K562 (cell line): ENCODE results near the gene CRTAP. TPM values are rescaled to one million over a fixed set of nuclear protein-coding genes. Genes with fewer than 3 reads are reported as not detected.

Source experiments
- ATAC-seq: fragments of 200-7000 bp; cut with Tn5 transposase; 3 replicates; pipeline ENCODE4 v1.9.1; 2020; ENCODE audit warnings: moderate library complexity
- BruUV-seq: library from RNA; stranded (reverse); fragments of 400-500 nt; replicated peaks from 2 replicates; lab custom pipeline; 2021; lab: Mats Ljungman, UMichigan
- CTCF ChIA-PET: fragments of 300-600 bp; formaldehyde crosslinking; extraction: SDS; loops from one replicate; lab custom pipeline; 2021; ENCODE audit warnings: low intra/inter-chr PET ratio; lab: Yijun Ruan, JAX
- POLR2A ChIA-PET: fragments of 300-600, 350-650 bp; sonication (Branson Sonifier 250); formaldehyde crosslinking; extraction: SDS; loops from one replicate; lab custom pipeline; 2021; ENCODE audit warnings: antibody characterized with exemption, inconsistent platforms; lab: Yijun Ruan, JAX
- DNase-seq, 4 experiments: peaks; one replicate each; pipeline versions ENCODE4 v3.0.0 to v3.0.0-alpha.2; 2011 to 2018; ENCODE audit warnings: low spot score in 3 of 4, mixed read lengths in 3 of 4; ENCODE audit errors: extremely low read depth in 1 of 4
- FAIRE-seq: peaks from 2 replicates; lab custom pipeline; 2011; peaks lifted over from hg19 to GRCh38; lab: Jason Lieb, UNC
- H2AFZ ChIP-seq: 2 replicates; pipeline ENCODE4 v1.6.0; 2011; ENCODE audit warnings: low read depth, low read length, control low read depth, inconsistent platforms
- H3K27ac ChIP-seq: fragments of 200-600 bp; 3 replicates; pipeline ENCODE4 v1.8.0; 2011; ENCODE audit warnings: low read depth, mild to moderate bottlenecking, control low read depth, inconsistent platforms, low read length, moderate library complexity, mixed read lengths; ENCODE audit errors: extremely low read depth
- H3K27me3 ChIP-seq, 2 experiments: fragments of 300-600 bp in 1 of 2; 2 replicates in 1 of 2; 3 replicates in 1 of 2; pipeline versions ENCODE4 v1.6.0 to v1.8.0; 2011; ENCODE audit warnings: inconsistent platforms in 2 of 2, low read length in 2 of 2, mild to moderate bottlenecking in 1 of 2, mixed read lengths in 1 of 2, moderate library complexity in 1 of 2; ENCODE audit not compliant: control insufficient read depth in 2 of 2, insufficient read depth in 2 of 2
- H3K36me3 ChIP-seq: fragments of 300-600 bp; 3 replicates; pipeline ENCODE4 v1.8.0; 2011; ENCODE audit warnings: mild to moderate bottlenecking, low read length, inconsistent platforms; ENCODE audit not compliant: control insufficient read depth, insufficient read depth
- H3K4me1 ChIP-seq, 2 experiments: fragments of 200-600 bp in 1 of 2; replicated peaks in 1 of 2; 2 replicates in 1 of 2; 3 replicates in 1 of 2; pipeline versions ENCODE4 v1.5.1 to v1.8.0; 2011; ENCODE audit warnings: inconsistent platforms in 2 of 2, low read length in 2 of 2, mild to moderate bottlenecking in 1 of 2, mixed read lengths in 1 of 2, moderate library complexity in 1 of 2; ENCODE audit not compliant: control insufficient read depth in 2 of 2, insufficient read depth in 2 of 2
- H3K4me2 ChIP-seq: 2 replicates; pipeline ENCODE4 v1.6.1; 2011; ENCODE audit warnings: low read length, control low read depth, inconsistent platforms, mixed read lengths; ENCODE audit not compliant: insufficient read depth
- H3K4me3 ChIP-seq: fragments of 200-600 bp; sonication (generic), shearing (Covaris generic); 2 replicates; pipeline ENCODE4 v1.5.1; 2016; ENCODE audit warnings: control low read depth, inconsistent platforms
- H3K79me2 ChIP-seq: fragments of 200-600 bp; 3 replicates; pipeline ENCODE4 v1.8.0; 2011; ENCODE audit warnings: low read length, inconsistent platforms; ENCODE audit not compliant: control insufficient read depth, insufficient read depth
- H3K9ac ChIP-seq, 2 experiments: 2 replicates each; pipeline versions ENCODE4 v1.6.0 to v1.6.1; 2011; ENCODE audit warnings: low read depth in 2 of 2, low read length in 2 of 2, control low read depth in 1 of 2, inconsistent platforms in 1 of 2, mild to moderate bottlenecking in 1 of 2, mixed read lengths in 1 of 2; ENCODE audit not compliant: insufficient read depth in 1 of 2
- H3K9me1 ChIP-seq: one replicate; pipeline ENCODE4 v1.6.0; 2011; ENCODE audit warnings: inconsistent platforms, mild to moderate bottlenecking, low read length, moderate library complexity; ENCODE audit not compliant: control insufficient read depth, insufficient read depth
- H3K9me3 ChIP-seq: replicated peaks from 2 replicates; pipeline ENCODE4 v1.5.1; 2011; ENCODE audit warnings: low read depth, low read length, inconsistent platforms; ENCODE audit not compliant: control insufficient read depth, insufficient read depth
- H4K20me1 ChIP-seq: replicated peaks from 2 replicates; pipeline ENCODE4 v1.6.1; 2011; ENCODE audit warnings: low read length, inconsistent platforms, mixed read lengths; ENCODE audit not compliant: control insufficient read depth, insufficient read depth
- ARID2 ChIP-seq: fragments of 450-650 bp; IDR thresholded peaks from 2 replicates; pipeline ENCODE4 v1.6.1; 2017; ENCODE audit warnings: antibody characterized with exemption, mild to moderate bottlenecking
- HDAC2 ChIP-seq: fragments of 450-650 bp; IDR thresholded peaks from 2 replicates; pipeline ENCODE4 v1.6.1; 2016; ENCODE audit warnings: mild to moderate bottlenecking
- RBM34 ChIP-seq: fragments of 200-400 bp; formaldehyde crosslinking; IDR thresholded peaks from 2 replicates; pipeline ENCODE4 v1.6.1; 2018; ENCODE audit warnings: low read length, borderline replicate concordance; ENCODE audit not compliant: insufficient read depth
- SMC3 ChIP-seq: conservative IDR thresholded peaks from 2 replicates; pipeline ENCODE4 v1.6.1; 2011; ENCODE audit warnings: low read depth, low read length, improper control_type of control experiment; ENCODE audit not compliant: insufficient read depth
- SPI1 ChIP-seq: IDR thresholded peaks from 2 replicates; pipeline ENCODE4 v1.6.1; 2011; ENCODE audit warnings: low read depth, low read length, control low read depth, borderline replicate concordance
- TRIM28 ChIP-seq: fragments of 450-650 bp; IDR thresholded peaks from 2 replicates; pipeline ENCODE4 v1.6.1; 2017
- ZNF184 ChIP-seq: sonication (generic); formaldehyde crosslinking; IDR thresholded peaks from 2 replicates; pipeline ENCODE4 v1.5.0; 2020; ENCODE audit warnings: missing genetic modification reagents
- ZNF408 ChIP-seq: fragments of 250-450 bp; sonication (Bioruptor Pico); IDR thresholded peaks from 2 replicates; pipeline ENCODE4 v1.4.0; 2020; ENCODE audit warnings: low read depth, mild to moderate bottlenecking, moderate library complexity
- WGBS: fragments of 100-300 bp; shearing (Covaris generic); methylation state at CpG from one replicate; pipeline ENCODE4 v1.1.6; 2016; ENCODE audit warnings: low coverage, mixed read lengths; ENCODE audit not compliant: insufficient coverage; ENCODE audit errors: missing lambda C conversion rate; 5-methylcytosine and 5-hydroxymethylcytosine counted together
- in situ Hi-C: fragments of 300-500 bp; cut with MboI; formaldehyde crosslinking; loops from 4 replicates; pipeline ENCODE4 v1.15.0; 2018; ENCODE audit warnings: inconsistent platforms, mixed read lengths
- intact Hi-C: fragments of 100-400 bp; cut with micrococcal nuclease; formaldehyde crosslinking; loops from 2 replicates; pipeline ENCODE4 v1.14.2; 2022
- polyA plus RNA-seq, 8 experiments: library from polyadenylated mRNA; depleted of rRNA in 4 of 8; stranded (reverse) in 5 of 8; unstranded in 3 of 8; fragments of >200 nt; fragmentation: Nextera tagmentation in 2 of 8; fragmentation: Illumina TruSeq in 1 of 8; extraction: Ambion mirVana in 2 of 8; extraction: Trizol in 1 of 8; gene quantifications; 2 replicates each; pipeline versions ENCODE4 v1.2.1 to v1.2.3, GENCODE V29; 2011 to 2014; ENCODE audit warnings: inconsistent platforms in 1 of 8, missing spikeins in 1 of 8
- total RNA-seq, 7 experiments: library from RNA; depleted of rRNA in 6 of 7; stranded (reverse); fragments of >200 nt in 6 of 7; fragmentation: Illumina TruSeq in 2 of 7; extraction: Trizol in 2 of 7; gene quantifications; 2 replicates each; pipeline versions ENCODE4 v1.2.1 to v1.2.3, GENCODE V29; 2011 to 2021; ENCODE audit warnings: low replicate concordance in 1 of 7
- TF ChIP-seq, protein P1 (sequence below), 2 experiments: fragments of 450-650 bp in 1 of 2; sonication (generic) in 1 of 2; formaldehyde crosslinking in 1 of 2; IDR thresholded peaks; 2 replicates each; pipeline versions ENCODE4 v1.7.1 to v1.9.0; 2016 to 2022; ENCODE audit warnings: inconsistent platforms in 1 of 2, mild to moderate bottlenecking in 1 of 2, missing genetic modification reagents in 1 of 2
- TF ChIP-seq, protein P2 (sequence below): fragments of 450-650 bp; IDR thresholded peaks from 2 replicates; pipeline ENCODE4 v1.6.1; 2018; ENCODE audit not compliant: partially characterized antibody

Gene CRTAP
- total and polyA plus RNA-seq, 9 of the 15 experiments (the other 6 are each of a cell fraction or from before 2014, with no cell fraction given), result 10.0 to 121 (median 53.0) TPM

- Histone ChIP-seq H3K4me2 (no peak overlapping the region), H3K27ac (no peak overlapping the region), H3K9me3 (no peaks in the 10 kb centered on the region), H3K27me3 (peaks cover 33 to 49% of the 10 kb centered on the region in 2 experiments; a peak in 4 of 5 replicates), H3K9me1 (peaks cover 3% of the 10 kb centered on the region), H3K4me1 (peaks cover 0 to 3% of the 10 kb centered on the region in 2 experiments; a peak in 2 of 5 replicates), H3K79me2 (no peaks in the 10 kb centered on the region), H3K9ac (no peak overlapping the region), H3K36me3 (no peaks in the 10 kb centered on the region), H4K20me1 (no peaks in the 10 kb centered on the region), H2AFZ (0 out of 2 replicates have a peak overlapping the region, but pooled peaks have one; percentile 7), H3K4me3 (no peak overlapping the region)
- in situ Hi-C loops (no loop called here), intact Hi-C loops (no loop called here)
- ATAC-seq (no peak; the same call in 2 of the 3 replicates), FAIRE-seq (no peak), DNase-seq (no peak)
- TF ChIP-seq ARID2 (no peak), RBM34 (no peak), HDAC2 (no peak), SMC3 (no peak), ZNF408 (CRISPR knock-in tag) (no peak), TRIM28 (no peak), ZNF184 (CRISPR knock-in tag) (no peak), SPI1 (peak; percentile 45; the same call in 1 of the 2 replicates)
- TF ChIP-seq, protein P1, sequence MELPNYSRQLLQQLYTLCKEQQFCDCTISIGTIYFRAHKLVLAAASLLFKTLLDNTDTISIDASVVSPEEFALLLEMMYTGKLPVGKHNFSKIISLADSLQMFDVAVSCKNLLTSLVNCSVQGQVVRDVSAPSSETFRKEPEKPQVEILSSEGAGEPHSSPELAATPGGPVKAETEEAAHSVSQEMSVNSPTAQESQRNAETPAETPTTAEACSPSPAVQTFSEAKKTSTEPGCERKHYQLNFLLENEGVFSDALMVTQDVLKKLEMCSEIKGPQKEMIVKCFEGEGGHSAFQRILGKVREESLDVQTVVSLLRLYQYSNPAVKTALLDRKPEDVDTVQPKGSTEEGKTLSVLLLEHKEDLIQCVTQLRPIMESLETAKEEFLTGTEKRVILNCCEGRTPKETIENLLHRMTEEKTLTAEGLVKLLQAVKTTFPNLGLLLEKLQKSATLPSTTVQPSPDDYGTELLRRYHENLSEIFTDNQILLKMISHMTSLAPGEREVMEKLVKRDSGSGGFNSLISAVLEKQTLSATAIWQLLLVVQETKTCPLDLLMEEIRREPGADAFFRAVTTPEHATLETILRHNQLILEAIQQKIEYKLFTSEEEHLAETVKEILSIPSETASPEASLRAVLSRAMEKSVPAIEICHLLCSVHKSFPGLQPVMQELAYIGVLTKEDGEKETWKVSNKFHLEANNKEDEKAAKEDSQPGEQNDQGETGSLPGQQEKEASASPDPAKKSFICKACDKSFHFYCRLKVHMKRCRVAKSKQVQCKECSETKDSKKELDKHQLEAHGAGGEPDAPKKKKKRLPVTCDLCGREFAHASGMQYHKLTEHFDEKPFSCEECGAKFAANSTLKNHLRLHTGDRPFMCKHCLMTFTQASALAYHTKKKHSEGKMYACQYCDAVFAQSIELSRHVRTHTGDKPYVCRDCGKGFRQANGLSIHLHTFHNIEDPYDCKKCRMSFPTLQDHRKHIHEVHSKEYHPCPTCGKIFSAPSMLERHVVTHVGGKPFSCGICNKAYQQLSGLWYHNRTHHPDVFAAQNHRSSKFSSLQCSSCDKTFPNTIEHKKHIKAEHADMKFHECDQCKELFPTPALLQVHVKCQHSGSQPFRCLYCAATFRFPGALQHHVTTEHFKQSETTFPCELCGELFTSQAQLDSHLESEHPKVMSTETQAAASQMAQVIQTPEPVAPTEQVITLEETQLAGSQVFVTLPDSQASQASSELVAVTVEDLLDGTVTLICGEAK (IDR thresholded peaks at IDR 0.05), result 0 out of 2 replicates have a peak, but pooled peaks have one; percentile 38
- TF ChIP-seq, protein P1 (CRISPR knock-in tag; IDR thresholded peaks at IDR 0.05), result no peak
- TF ChIP-seq, protein P2, sequence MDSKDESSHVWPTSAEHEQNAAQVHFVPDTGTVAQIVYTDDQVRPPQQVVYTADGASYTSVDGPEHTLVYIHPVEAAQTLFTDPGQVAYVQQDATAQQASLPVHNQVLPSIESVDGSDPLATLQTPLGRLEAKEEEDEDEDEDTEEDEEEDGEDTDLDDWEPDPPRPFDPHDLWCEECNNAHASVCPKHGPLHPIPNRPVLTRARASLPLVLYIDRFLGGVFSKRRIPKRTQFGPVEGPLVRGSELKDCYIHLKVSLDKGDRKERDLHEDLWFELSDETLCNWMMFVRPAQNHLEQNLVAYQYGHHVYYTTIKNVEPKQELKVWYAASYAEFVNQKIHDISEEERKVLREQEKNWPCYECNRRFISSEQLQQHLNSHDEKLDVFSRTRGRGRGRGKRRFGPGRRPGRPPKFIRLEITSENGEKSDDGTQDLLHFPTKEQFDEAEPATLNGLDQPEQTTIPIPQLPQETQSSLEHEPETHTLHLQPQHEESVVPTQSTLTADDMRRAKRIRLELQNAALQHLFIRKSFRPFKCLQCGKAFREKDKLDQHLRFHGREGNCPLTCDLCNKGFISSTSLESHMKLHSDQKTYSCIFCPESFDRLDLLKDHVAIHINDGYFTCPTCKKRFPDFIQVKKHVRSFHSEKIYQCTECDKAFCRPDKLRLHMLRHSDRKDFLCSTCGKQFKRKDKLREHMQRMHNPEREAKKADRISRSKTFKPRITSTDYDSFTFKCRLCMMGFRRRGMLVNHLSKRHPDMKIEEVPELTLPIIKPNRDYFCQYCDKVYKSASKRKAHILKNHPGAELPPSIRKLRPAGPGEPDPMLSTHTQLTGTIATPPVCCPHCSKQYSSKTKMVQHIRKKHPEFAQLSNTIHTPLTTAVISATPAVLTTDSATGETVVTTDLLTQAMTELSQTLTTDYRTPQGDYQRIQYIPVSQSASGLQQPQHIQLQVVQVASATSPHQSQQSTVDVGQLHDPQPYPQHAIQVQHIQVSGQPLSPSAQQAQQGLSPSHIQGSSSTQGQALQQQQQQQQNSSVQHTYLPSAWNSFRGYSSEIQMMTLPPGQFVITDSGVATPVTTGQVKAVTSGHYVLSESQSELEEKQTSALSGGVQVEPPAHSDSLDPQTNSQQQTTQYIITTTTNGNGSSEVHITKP, result no peak
- ChIA-PET POLR2A (interaction anchor here (0.6 to 1.9 kb wide), 3 partner anchors 23 to 428 kb away, joined by 3 to 7 read pairs (median 3); no protein-coding TSS in a partner anchor), CTCF (no interaction called here)
- BruUV-seq, result no TSS peak
- WGBS, result 6% methylated on average over 4 of the region's 4 CpGs
Measured at GRCh38 chr3:33171580-33171979, 57.8 kb downstream of the CRTAP start.
